D721Med (cell line): Measurements from ENCODE around the gene TGFBR3.
A peak's percentile ranks its signal among the peaks of the same experiment; 100 is the strongest.

Experiments
- DNase-seq: peaks from one replicate; pipeline ENCODE4 v3.0.0; 2011; ENCODE audit warnings: low spot score; ENCODE audit not compliant: insufficient read length
- FAIRE-seq: peaks from 2 replicates; lab custom pipeline; 2011; peaks lifted over from hg19 to GRCh38; lab: Jason Lieb, UNC
- CTCF ChIP-seq: IDR thresholded peaks from 2 replicates; pipeline ENCODE4 v1.5.1; 2012; ENCODE audit warnings: mild to moderate bottlenecking, control low read depth; ENCODE audit not compliant: insufficient read depth; ENCODE audit errors: missing control alignments

Gene TGFBR3

DNA sequence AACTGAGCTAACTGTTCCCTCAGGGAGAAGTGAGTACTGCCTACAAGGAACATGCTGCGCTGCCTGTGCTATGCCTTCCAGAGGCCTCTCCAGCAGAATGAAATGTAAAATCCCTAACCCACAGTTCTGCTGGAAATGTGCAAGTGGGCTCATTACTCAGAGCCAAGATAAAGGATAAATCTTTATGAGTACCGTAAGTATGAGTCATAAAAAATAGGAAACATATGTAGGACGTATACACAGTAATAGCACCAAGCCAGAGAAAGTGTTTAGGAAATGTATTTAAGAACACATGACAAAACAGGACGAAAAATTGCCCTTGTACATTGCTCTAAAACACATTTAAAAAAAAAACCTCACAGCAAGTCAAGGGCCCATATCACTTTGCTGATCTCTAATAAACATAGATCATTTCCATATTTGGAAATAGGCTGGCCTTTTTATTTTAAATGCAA, 104.6 kb downstream of the TGFBR3 start:
- DNase-seq: no peak
- no peak for TF ChIP-seq CTCF
- FAIRE-seq: no peak

GRCh38 chr1:91779548-91780021, 106.4 kb downstream of the TGFBR3 start:
- DNase-seq (peak; percentile 33), FAIRE-seq (no peak)
- no peak for TF ChIP-seq CTCF

GRCh38 chr1:91778964-91779363, 107.0 kb downstream of the TGFBR3 start:
- DNase-seq (no peak), FAIRE-seq (no peak)
- TF ChIP-seq CTCF: no peak

- DNase-seq: no peak
- no peak for TF ChIP-seq CTCF
- no peak for FAIRE-seq
Measured at GRCh38 chr1:91777630-91778300, 108.2 kb downstream of the TGFBR3 start.

GRCh38 chr1:91777196-91777595, 108.8 kb downstream of the TGFBR3 start:
- no peak for FAIRE-seq
- no peak for DNase-seq
- no peak for TF ChIP-seq CTCF

GRCh38 chr1:91776068-91776794, 109.7 kb downstream of the TGFBR3 start:
- TF ChIP-seq CTCF: no peak
- DNase-seq: no peak
- no peak for FAIRE-seq

GRCh38 chr1:91775227-91775626, 110.7 kb downstream of the TGFBR3 start:
- DNase-seq: no peak
- TF ChIP-seq CTCF: no peak
- FAIRE-seq: no peak
